ENCODE measurements around the gene TIMP1.
A peak's percentile ranks its signal among the peaks of the same experiment; 100 is the strongest.

Gene TIMP1

GRCh38 chrX:47608130-47608810 lies 26.0 kb downstream of the TIMP1 start:
- no peak for DNase-seq

DNA sequence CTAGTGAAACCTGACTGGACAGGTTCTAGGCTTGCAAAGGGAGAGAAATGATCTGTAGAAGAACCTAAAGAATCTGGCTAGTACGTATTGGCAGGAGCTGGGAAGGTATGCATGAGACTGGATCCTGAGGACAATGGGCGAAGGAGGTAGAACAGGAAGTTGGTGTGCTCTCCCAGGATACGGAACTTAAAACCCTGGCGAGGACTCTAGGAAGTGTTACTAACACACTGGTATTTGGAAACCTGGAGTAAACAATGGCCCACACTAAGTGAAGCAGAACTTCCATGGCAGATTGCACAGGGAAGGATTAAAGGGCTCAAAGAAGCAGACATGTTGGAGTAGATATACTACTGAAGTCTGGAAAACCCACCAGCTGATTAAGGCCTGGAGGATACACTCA lies 28.3 kb downstream of the TIMP1 start:
- DNase-seq = no peak

- DNase-seq = no peak
Measured at GRCh38 chrX:47611489-47611888, 29.3 kb downstream of the TIMP1 start.

DNA sequence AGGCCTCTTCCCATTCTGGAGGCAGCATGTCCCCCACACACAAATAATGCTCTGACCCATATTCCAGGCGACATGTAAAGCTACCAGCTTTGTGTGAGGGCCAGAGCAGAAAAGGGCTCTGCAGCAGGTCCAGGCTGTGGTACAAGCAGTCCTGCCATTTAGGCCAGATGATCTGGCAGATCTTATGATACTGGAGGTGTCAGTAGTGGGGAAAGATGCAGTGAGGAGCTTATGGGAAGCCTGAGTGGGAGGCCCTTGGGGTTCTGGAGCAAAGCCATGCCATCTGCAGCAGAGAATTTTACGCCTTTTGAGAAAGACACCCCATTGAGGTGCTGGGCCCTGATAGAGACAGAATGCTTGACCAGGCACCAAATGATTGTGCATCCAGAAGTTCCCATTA lies 29.7 kb downstream of the TIMP1 start:
- DNase-seq = no peak

DNA sequence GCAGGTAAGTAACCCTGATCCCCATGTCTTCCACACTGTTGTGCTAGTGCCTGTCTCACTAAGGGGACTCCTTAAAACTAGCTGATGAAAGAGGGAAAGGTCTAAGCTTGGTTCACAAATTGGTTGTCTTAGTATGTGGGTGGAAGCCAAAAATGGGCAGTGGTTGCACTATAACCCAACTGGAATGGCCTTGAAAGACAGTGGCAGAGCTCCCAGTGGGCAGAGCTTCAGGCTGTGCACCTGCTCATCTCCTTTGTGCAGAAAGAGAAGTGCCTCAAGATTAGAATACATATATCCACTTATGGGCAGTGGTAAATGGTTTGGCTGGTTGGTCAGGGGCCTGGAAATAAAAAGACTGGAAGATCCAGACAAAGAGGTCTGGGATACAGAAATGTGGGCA lies 30.2 kb downstream of the TIMP1 start:
- DNase-seq = no peak

- DNase-seq = no peak
Measured at GRCh38 chrX:47613082-47613481, 30.8 kb downstream of the TIMP1 start.

GRCh38 chrX:47614618-47615017 lies 32.4 kb downstream of the TIMP1 start:
- DNase-seq = no peak

DNA sequence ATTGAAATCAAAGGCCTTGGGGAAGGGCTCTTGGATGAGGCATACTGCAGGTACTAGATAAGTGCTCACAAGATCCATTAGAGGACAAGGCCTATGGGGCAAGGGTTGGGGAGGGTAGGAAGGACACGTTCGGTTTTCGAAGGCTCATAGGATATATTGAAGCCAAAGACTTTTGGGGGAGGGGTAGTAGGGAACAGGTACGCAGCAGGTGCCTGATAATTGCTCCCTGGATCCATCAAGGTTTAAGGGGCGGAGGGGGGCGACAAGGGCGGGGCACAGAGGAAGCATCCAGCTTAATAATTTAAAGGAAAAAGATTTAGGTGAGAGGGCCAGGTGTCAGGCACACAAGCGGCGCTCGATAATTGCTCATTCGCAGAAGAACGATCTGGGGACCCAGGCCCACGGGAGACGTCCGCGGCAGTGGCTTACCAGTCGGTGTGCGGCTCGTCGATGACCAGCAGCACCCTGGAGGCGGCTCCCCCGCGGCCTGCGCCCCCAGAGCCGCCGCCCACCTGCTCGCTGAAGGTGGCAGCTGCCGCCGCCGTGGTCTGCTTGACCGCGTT lies 36.8 kb downstream of the TIMP1 start:
- DNase-seq = no peak

GRCh38 chrX:47619486-47620302 lies 37.5 kb downstream of the TIMP1 start, which contains the start of gene SYN1:
TSS of gene SYN1 (minus strand) at chrX:47619857. CDS start at chrX:47619728, 129 bp downstream.
- DNase-seq = peak; percentile 87

GRCh38 chrX:47620303-47620685 lies 38.1 kb downstream of the TIMP1 start:
- no peak for DNase-seq

GRCh38 chrX:47621851-47622250 lies 39.6 kb downstream of the TIMP1 start:
- DNase-seq = no peak

- DNase-seq = peak; percentile 58
Measured at GRCh38 chrX:47623540-47624027, 41.3 kb downstream of the TIMP1 start.

DNA sequence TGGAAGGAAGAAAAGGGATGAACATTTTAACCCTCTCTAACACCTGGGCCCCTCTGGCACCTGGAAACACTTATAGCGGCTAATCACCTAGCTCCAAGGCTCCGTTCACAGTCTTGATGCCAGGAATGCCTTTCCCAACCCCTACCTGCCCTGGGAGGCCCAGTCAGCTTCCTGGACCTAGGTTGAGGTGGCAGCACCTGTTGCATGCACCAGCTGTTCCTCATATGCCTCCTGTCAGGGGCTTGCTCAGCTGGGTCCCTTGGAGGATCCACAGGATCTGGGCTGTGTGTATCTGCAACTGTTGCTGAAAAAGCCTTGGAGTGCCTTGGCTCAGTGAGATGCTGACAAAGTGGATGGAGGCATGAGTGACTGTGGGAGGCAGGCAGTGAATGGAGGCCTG lies 43.1 kb downstream of the TIMP1 start:
- no peak for DNase-seq

GRCh38 chrX:47628982-47629381 lies 46.7 kb downstream of the TIMP1 start:
- peak; percentile 37 for DNase-seq

- DNase-seq = no peak
Measured at GRCh38 chrX:47629419-47630200, 47.4 kb downstream of the TIMP1 start, which contains the start of gene CFP. TSS of gene CFP (minus strand) at chrX:47629930. CDS start at chrX:47629844, 86 bp downstream.

DNA sequence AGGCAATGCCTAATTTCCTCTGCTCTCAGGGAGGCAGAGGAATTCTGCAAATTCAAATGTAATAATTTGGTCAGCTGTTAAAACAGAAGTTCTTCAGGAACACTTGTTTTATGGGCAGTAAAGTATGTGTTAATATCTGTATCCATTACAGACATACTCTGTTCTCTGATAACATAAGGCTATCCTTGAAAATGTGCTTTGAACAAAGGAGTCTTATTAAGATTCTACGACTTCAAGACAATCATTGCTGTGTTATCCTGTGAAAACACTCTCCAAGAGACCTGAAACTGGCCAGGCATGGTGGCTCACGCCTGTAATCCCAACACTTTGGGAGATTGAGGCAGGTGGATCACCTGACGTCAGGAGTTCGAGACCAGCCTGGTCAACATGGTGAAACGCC lies 49.4 kb downstream of the TIMP1 start:
- no peak for DNase-seq

- DNase-seq = no peak
Measured at GRCh38 chrX:47632666-47633065, 50.4 kb downstream of the TIMP1 start.

GRCh38 chrX:47633689-47634590 lies 51.7 kb downstream of the TIMP1 start:
- DNase-seq = no peak

DNA sequence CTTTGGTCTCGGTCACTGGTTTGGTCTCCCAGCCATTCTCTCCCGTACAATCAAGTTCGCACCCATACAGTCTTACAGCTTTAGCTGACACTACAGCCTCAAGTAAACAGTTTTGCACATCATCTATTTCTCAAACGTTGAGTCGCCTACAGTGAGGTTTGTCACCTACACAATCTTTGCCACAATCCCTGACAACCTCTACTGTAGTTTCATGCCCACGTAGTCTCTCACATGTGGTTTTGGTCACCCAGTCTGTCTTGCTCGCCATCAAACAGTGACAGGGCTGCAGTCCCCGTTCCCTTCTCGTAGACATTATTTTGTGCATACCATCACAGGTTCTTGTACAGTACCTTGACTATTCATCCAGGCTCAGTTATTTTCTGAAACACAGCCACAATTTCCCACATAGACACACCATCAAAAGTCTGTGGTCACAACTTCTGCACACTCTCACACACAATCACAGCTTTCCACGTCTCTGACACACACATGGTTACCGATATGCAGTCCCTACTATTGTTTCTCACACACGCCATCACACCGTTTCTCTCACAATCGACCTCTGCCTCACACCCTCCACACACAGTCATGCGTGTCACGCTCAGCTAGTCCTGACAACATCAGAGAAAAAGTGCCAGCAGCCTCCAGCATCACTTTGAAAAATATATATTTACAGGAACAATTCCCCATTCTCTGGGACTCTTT lies 52.8 kb downstream of the TIMP1 start:
- DNase-seq = peak; percentile 30

Data from CD4-positive, alpha-beta T cell treated with Interleukin-10 for 1 hour (primary cell).